ENCODE measurements around the gene ARHGAP18.

ARHGAP18 gene

DNA sequence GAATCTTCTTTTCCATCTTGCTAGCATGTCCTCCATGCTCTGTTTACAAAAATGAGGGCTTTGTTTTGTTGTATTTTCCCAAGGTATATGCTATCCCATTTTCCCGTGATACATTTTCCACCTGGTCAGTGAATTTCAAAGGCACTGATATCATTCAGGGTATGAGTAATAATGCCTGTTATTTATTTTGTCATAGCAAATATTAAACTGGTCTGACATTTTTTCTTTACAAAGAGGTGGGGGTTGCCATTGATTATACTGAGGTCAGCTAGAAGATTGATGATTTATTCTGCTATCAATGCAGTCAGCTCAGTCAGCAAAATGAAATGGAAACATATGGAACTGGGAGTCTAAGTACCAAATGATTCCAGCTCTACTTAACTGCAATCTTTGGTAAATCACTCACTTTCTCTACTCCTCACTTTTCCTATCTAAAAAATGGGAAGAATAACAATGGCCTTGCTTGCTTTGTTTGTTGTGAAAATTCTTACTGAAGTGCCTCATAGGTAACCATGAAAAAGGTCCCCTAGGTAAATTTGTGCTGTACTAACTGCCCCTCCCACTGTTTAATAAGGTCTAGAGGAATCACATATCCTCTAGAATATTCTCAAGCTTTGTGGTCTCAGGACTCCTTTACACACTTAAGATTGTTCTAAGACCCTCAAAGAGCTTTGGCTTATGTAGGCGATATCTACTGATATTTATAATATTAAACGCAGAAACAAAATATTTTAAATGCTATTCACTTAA, 64.0 kb downstream of the ARHGAP18 start:
- TF ChIP-seq, protein P1, sequence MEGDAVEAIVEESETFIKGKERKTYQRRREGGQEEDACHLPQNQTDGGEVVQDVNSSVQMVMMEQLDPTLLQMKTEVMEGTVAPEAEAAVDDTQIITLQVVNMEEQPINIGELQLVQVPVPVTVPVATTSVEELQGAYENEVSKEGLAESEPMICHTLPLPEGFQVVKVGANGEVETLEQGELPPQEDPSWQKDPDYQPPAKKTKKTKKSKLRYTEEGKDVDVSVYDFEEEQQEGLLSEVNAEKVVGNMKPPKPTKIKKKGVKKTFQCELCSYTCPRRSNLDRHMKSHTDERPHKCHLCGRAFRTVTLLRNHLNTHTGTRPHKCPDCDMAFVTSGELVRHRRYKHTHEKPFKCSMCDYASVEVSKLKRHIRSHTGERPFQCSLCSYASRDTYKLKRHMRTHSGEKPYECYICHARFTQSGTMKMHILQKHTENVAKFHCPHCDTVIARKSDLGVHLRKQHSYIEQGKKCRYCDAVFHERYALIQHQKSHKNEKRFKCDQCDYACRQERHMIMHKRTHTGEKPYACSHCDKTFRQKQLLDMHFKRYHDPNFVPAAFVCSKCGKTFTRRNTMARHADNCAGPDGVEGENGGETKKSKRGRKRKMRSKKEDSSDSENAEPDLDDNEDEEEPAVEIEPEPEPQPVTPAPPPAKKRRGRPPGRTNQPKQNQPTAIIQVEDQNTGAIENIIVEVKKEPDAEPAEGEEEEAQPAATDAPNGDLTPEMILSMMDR (IDR thresholded peaks at IDR 0.05) = no peak
- no peak overlapping the region for H3K27ac ChIP-seq
- H3K4me3 ChIP-seq (ENCODE audit: low read depth in 1 of 2, low read length in 1 of 2) = no peak overlapping the region
- H3K9me3 ChIP-seq = no peaks in the 10 kb centered on the region
- H3K27me3 ChIP-seq = no peaks in the 10 kb centered on the region
- H3K4me1 ChIP-seq (ENCODE audit: control insufficient read depth in 1 of 2, insufficient read depth in 1 of 2, low read depth in 1 of 2, low read length in 1 of 2) = no peaks in the 10 kb centered on the region
- no peaks in the 10 kb centered on the region for H3K36me3 ChIP-seq

DNA sequence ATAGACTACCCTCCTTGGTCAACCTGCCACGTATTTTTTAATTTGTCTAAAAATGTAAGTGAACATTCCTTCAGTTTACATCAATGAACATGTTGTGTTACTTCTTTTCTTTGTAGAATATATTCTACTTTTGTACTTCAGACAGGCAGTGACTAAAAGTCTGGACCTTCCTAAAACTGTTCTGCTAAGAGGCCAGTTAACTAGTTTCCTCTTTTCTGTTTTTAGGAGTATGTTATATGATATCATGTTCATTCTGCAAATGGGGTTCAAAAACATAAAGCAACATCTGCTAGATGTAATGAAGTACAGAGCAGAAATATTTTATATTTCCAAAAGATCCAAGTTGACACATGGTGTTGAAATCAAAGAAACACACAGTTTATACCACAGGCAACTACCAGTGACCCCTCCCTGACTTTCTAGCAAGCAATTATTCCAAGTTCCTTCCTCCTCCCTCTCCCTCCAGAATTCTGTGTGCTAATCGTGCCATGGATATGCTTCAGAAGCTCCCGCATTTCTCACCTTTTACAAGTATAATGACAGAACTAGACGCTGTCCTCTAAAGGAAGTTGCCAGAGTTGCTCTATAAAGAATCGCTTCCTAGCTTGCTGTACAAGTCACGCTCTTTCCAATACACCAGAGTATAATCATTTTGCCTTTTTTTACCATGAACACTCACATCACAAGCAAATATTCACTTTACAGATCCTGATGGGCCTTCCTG, 64.7 kb downstream of the ARHGAP18 start:
- no peak overlapping the region for H3K27ac ChIP-seq
- H3K36me3 ChIP-seq = no peaks in the 10 kb centered on the region
- H3K27me3 ChIP-seq = no peaks in the 10 kb centered on the region
- H3K4me3 ChIP-seq (ENCODE audit: low read depth in 1 of 2, low read length in 1 of 2) = no peak overlapping the region
- TF ChIP-seq, protein P1 (IDR thresholded peaks at IDR 0.05) = no peak
- H3K9me3 ChIP-seq = no peaks in the 10 kb centered on the region
- no peaks in the 10 kb centered on the region for H3K4me1 ChIP-seq (ENCODE audit: control insufficient read depth in 1 of 2, insufficient read depth in 1 of 2, low read depth in 1 of 2, low read length in 1 of 2)

DNA sequence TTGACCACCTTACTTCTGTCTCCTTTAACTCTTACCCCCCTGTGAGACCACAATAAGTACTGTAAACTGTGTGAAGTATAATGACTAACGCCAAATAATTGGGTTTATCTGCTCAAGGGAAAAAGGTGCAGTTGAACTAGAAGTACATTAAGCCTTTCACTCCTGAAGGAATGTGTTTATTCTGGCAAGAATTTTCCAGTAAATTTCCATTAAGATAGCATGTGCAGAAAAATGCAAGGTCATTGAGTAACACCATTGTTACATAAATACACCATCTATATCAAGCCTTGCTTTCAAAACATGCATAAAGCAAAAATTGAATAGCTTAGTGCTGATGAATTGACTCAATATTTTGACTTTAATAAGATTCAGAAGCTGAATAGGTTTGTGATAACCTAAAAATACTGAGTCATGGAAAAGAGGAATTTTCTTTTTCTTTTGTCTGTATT, 65.4 kb downstream of the ARHGAP18 start:
- H3K36me3 ChIP-seq = no peaks in the 10 kb centered on the region
- no peaks in the 10 kb centered on the region for H3K27me3 ChIP-seq
- TF ChIP-seq, protein P1 (IDR thresholded peaks at IDR 0.05) = no peak
- no peaks in the 10 kb centered on the region for H3K4me1 ChIP-seq (ENCODE audit: control insufficient read depth in 1 of 2, insufficient read depth in 1 of 2, low read depth in 1 of 2, low read length in 1 of 2)
- H3K4me3 ChIP-seq (ENCODE audit: low read depth in 1 of 2, low read length in 1 of 2) = no peak overlapping the region
- H3K9me3 ChIP-seq = no peaks in the 10 kb centered on the region
- H3K27ac ChIP-seq = no peak overlapping the region

DNA sequence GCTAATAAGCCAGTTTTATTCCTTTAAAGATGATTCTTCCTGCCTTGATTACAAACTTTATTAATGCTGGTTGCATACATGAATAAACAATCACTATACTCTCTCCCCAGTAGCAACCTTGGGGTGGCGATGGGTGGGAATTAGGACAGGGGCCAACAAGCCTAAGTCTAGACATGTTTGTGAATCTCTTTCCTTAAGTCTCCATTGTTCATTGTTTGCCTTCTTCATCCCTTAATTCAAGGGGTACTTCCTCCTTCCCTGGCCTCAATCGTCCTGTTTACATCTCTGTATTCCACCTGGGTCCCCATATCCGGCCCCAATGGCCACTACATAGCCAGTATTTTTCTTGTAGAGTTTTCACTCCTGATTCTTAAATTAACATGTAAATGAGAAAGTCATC, 66.0 kb downstream of the ARHGAP18 start:
- H3K4me1 ChIP-seq (ENCODE audit: control insufficient read depth in 1 of 2, insufficient read depth in 1 of 2, low read depth in 1 of 2, low read length in 1 of 2) = no peaks in the 10 kb centered on the region
- TF ChIP-seq, protein P1 (IDR thresholded peaks at IDR 0.05) = no peak
- no peak overlapping the region for H3K27ac ChIP-seq

DNA sequence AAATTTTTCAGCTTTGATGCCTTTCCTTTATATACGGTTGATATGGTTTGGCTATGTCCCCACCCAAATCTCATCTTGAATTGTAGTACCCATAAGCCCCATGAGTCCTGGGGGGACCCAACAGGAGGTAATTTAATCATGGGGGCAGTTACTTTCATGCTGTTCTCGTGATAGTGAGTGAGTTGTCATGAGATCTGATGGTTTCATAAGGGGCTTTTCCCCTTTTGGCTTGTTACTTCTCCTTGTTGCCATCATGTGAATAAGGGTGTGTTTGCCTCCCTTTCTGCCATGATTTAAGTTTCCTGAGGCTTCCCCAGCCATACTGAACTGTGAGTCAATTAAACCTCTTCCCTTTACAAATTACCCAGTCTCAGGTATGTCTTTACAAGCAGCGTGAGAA, 66.8 kb downstream of the ARHGAP18 start:
- Histone ChIP-seq H3K36me3 (peaks cover 4% of the 10 kb centered on the region), H3K4me3 (ENCODE audit: low read depth in 1 of 2, low read length in 1 of 2) (no peak overlapping the region), H3K27me3 (no peaks in the 10 kb centered on the region), H3K27ac (no peak overlapping the region), H3K4me1 (ENCODE audit: control insufficient read depth in 1 of 2, insufficient read depth in 1 of 2, low read depth in 1 of 2, low read length in 1 of 2) (no peaks in the 10 kb centered on the region), H3K9me3 (no peaks in the 10 kb centered on the region)
- TF ChIP-seq, protein P1 (IDR thresholded peaks at IDR 0.05) = no peak

More for the DNA sequence above, 66.0 kb downstream of the ARHGAP18 start:
- H3K27me3 ChIP-seq = no peaks in the 10 kb centered on the region
- H3K36me3 ChIP-seq = no peaks in the 10 kb centered on the region
- H3K9me3 ChIP-seq = no peaks in the 10 kb centered on the region
- no peak overlapping the region for H3K4me3 ChIP-seq (ENCODE audit: low read depth in 1 of 2, low read length in 1 of 2)
